IMR-90 (cell line): ENCODE results near the gene NAV1. TPM values are rescaled to one million over a fixed set of nuclear protein-coding genes. Genes with fewer than 3 reads are reported as not detected.

ENCODE experiments used
- ATAC-seq: fragments of 200-7000 bp; cut with Tn5 transposase; 2 replicates; pipeline ENCODE4 v1.9.1; 2020; ENCODE audit warnings: low read depth, mild to moderate bottlenecking, moderate library complexity
- BruUV-seq: library from RNA; stranded (reverse); fragments of 400-500 nt; replicated peaks from 2 replicates; lab custom pipeline; 2021; lab: Mats Ljungman, UMichigan
- CTCF ChIA-PET: fragments of 300-600 bp; formaldehyde crosslinking; extraction: SDS; loops from one replicate; lab custom pipeline; 2021; ENCODE audit warnings: antibody characterized with exemption; lab: Yijun Ruan, JAX
- POLR2A ChIA-PET: fragments of 300-600 bp; sonication (Branson Sonifier 250); formaldehyde crosslinking; loops from one replicate; lab custom pipeline; 2022; ENCODE audit warnings: antibody characterized with exemption; ENCODE audit not compliant: unreplicated experiment; lab: Charles Lee
- DNase-seq: peaks from one replicate; pipeline ENCODE4 v3.0.0; 2013
- H2AFZ ChIP-seq: replicated peaks from 2 replicates; pipeline ENCODE3; 2013; ENCODE audit warnings: low read length, mild to moderate bottlenecking; ENCODE audit not compliant: poor library complexity
- H2AK5ac ChIP-seq: 2 replicates; pipeline ENCODE4 v1.6.1; 2013; ENCODE audit warnings: low read depth, low read length, inconsistent platforms
- H2AK9ac ChIP-seq: replicated peaks from 2 replicates; pipeline ENCODE3; 2013; ENCODE audit warnings: mild to moderate bottlenecking, low read depth, low read length, moderate library complexity; ENCODE audit not compliant: poor library complexity
- H2BK120ac ChIP-seq: 2 replicates; pipeline ENCODE4 v1.6.1; 2013; ENCODE audit warnings: low read depth, low read length, inconsistent platforms
- H2BK15ac ChIP-seq: 3 replicates; pipeline ENCODE4 v1.6.1; 2013; ENCODE audit warnings: low read depth, low read length, inconsistent platforms
- H2BK20ac ChIP-seq: 2 replicates; pipeline ENCODE4 v1.6.1; 2013; ENCODE audit warnings: low read depth, mild to moderate bottlenecking, inconsistent platforms, low read length, moderate library complexity
- H2BK5ac ChIP-seq: 2 replicates; pipeline ENCODE4 v1.6.1; 2013; ENCODE audit warnings: mild to moderate bottlenecking, low read depth, low read length, inconsistent platforms; ENCODE audit not compliant: poor library complexity, severe bottlenecking
- H3K14ac ChIP-seq: replicated peaks from 2 replicates; pipeline ENCODE4 v1.6.1; 2013; ENCODE audit warnings: low read depth, low read length, inconsistent platforms
- H3K18ac ChIP-seq: 2 replicates; pipeline ENCODE4 v1.6.1; 2013; ENCODE audit warnings: low read depth, low read length, control low read depth
- H3K23ac ChIP-seq: 2 replicates; pipeline ENCODE4 v1.6.1; 2013; ENCODE audit warnings: low read depth, low read length, inconsistent platforms
- H3K27ac ChIP-seq: 2 replicates; pipeline ENCODE4 v1.5.1; 2013; ENCODE audit warnings: mild to moderate bottlenecking, control low read depth, low read length; ENCODE audit not compliant: insufficient read depth
- H3K27me3 ChIP-seq: 2 replicates; pipeline ENCODE4 v1.6.1; 2013; ENCODE audit warnings: low read length; ENCODE audit not compliant: control insufficient read depth, insufficient read depth
- H3K36me3 ChIP-seq: 2 replicates; pipeline ENCODE4 v1.6.1; 2013; ENCODE audit warnings: low read length, mixed read lengths; ENCODE audit not compliant: control insufficient read depth, insufficient read depth
- H3K4ac ChIP-seq: 2 replicates; pipeline ENCODE4 v1.6.1; 2013; ENCODE audit warnings: low read depth, low read length, inconsistent platforms
- H3K4me1 ChIP-seq: 2 replicates; pipeline ENCODE4 v1.6.1; 2013; ENCODE audit warnings: low read length, mixed read lengths; ENCODE audit not compliant: control insufficient read depth, insufficient read depth
- H3K4me2 ChIP-seq: 2 replicates; pipeline ENCODE4 v1.6.1; 2013; ENCODE audit warnings: low read depth, mild to moderate bottlenecking, control low read depth, low read length, moderate library complexity
- H3K4me3 ChIP-seq: 2 replicates; pipeline ENCODE4 v1.5.1; 2013; ENCODE audit warnings: low read depth, mild to moderate bottlenecking, control low read depth, low read length, moderate library complexity; ENCODE audit not compliant: insufficient read depth
- H3K56ac ChIP-seq: 2 replicates; pipeline ENCODE4 v1.6.1; 2013; ENCODE audit warnings: low read length, inconsistent platforms; ENCODE audit not compliant: insufficient read depth; ENCODE audit errors: extremely low read depth
- H3K79me1 ChIP-seq, 2 experiments: 2 replicates each; pipeline ENCODE4 v1.6.1; 2013; ENCODE audit warnings: low read length in 2 of 2, inconsistent platforms in 1 of 2, low read depth in 1 of 2
- H3K9ac ChIP-seq: 2 replicates; pipeline ENCODE4 v1.6.1; 2013; ENCODE audit warnings: low read depth, low read length, control low read depth
- H3K9me1 ChIP-seq: 2 replicates; pipeline ENCODE4 v1.6.1; 2013; ENCODE audit warnings: low read length, inconsistent platforms; ENCODE audit not compliant: insufficient read depth
- H3K9me3 ChIP-seq: 2 replicates; pipeline ENCODE4 v1.6.1; 2013; ENCODE audit warnings: low read length; ENCODE audit not compliant: control insufficient read depth, insufficient read depth
- H4K20me1 ChIP-seq: 2 replicates; pipeline ENCODE4 v1.6.1; 2013; ENCODE audit warnings: low read length, inconsistent platforms; ENCODE audit not compliant: insufficient read depth
- H4K5ac ChIP-seq: 2 replicates; pipeline ENCODE4 v1.6.1; 2013; ENCODE audit warnings: mild to moderate bottlenecking, low read depth, low read length, control low read depth
- H4K8ac ChIP-seq, 2 experiments: 2 replicates each; pipeline ENCODE4 v1.6.1; 2013; ENCODE audit warnings: low read depth in 2 of 2, low read length in 2 of 2, control low read depth in 1 of 2, inconsistent platforms in 1 of 2
- H4K91ac ChIP-seq: 2 replicates; pipeline ENCODE4 v1.6.1; 2013; ENCODE audit warnings: low read depth, low read length, inconsistent platforms; ENCODE audit not compliant: insufficient read depth
- BHLHE40 ChIP-seq: fragments of 150-350 bp; IDR thresholded peaks from 2 replicates; pipeline ENCODE4 v1.6.1; 2016; ENCODE audit warnings: mild to moderate bottlenecking, low read depth, low read length
- CEBPB ChIP-seq: IDR thresholded peaks from 2 replicates; pipeline ENCODE4 v1.6.1; 2012; ENCODE audit warnings: low read depth, low read length, improper control_type of control experiment
- CTCF ChIP-seq: conservative IDR thresholded peaks from 2 replicates; pipeline ENCODE4 v1.5.1; 2012; ENCODE audit warnings: mild to moderate bottlenecking, low read depth, low read length, improper control_type of control experiment
- ELK1 ChIP-seq: fragments of 150-350 bp; IDR thresholded peaks from 2 replicates; pipeline ENCODE4 v1.6.1; 2016; ENCODE audit warnings: low read depth, mild to moderate bottlenecking, low read length, moderate library complexity, borderline replicate concordance
- FOS ChIP-seq: fragments of 150-350 bp; IDR thresholded peaks from 2 replicates; pipeline ENCODE4 v1.6.1; 2016; ENCODE audit warnings: low read depth, low read length
- MAFK ChIP-seq: IDR thresholded peaks from 2 replicates; pipeline ENCODE4 v1.6.1; 2012; ENCODE audit warnings: low read depth, low read length, improper control_type of control experiment
- MAZ ChIP-seq: IDR thresholded peaks from 2 replicates; pipeline ENCODE4 v1.6.1; 2012; ENCODE audit warnings: low read depth, mild to moderate bottlenecking, low read length, improper control_type of control experiment, moderate library complexity, borderline replicate concordance
- MXI1 ChIP-seq: IDR thresholded peaks from 2 replicates; pipeline ENCODE4 v1.6.1; 2012; ENCODE audit warnings: low read depth, mild to moderate bottlenecking, low read length, moderate library complexity, borderline replicate concordance
- NFE2L2 ChIP-seq: fragments of 150-350 bp; IDR thresholded peaks from 2 replicates; pipeline ENCODE4 v1.6.1; 2016; ENCODE audit warnings: low read depth, mild to moderate bottlenecking, low read length
- POLR2A ChIP-seq: IDR thresholded peaks from 2 replicates; pipeline ENCODE4 v1.6.1; 2012; ENCODE audit warnings: mild to moderate bottlenecking, low read depth, low read length
- RAD21 ChIP-seq: IDR thresholded peaks from 2 replicates; pipeline ENCODE4 v1.6.1; 2012; ENCODE audit warnings: low read length, improper control_type of control experiment
- RCOR1 ChIP-seq: IDR thresholded peaks from 2 replicates; pipeline ENCODE4 v1.6.1; 2012; ENCODE audit warnings: mild to moderate bottlenecking, low read length, improper control_type of control experiment; ENCODE audit not compliant: insufficient replicate concordance
- SMC3 ChIP-seq: fragments of 150-350 bp; IDR thresholded peaks from 2 replicates; pipeline ENCODE4 v1.6.1; 2016; ENCODE audit warnings: low read depth, mild to moderate bottlenecking, antibody characterized with exemption, low read length, moderate library complexity
- USF2 ChIP-seq: fragments of 150-350 bp; IDR thresholded peaks from 2 replicates; pipeline ENCODE4 v1.6.1; 2017; ENCODE audit warnings: mild to moderate bottlenecking, antibody characterized with exemption, low read length, low read depth
- WGBS, 2 experiments: methylation state at CpG; one replicate each; pipeline versions ENCODE4 v1.1.5 to v1.1.7; 2013; ENCODE audit warnings: missing lambda C conversion rate in 2 of 2; ENCODE audit not compliant: insufficient read length in 1 of 2; ENCODE audit errors: extremely low coverage in 2 of 2; 5-methylcytosine and 5-hydroxymethylcytosine counted together
- dilution Hi-C: fragments of 300-500 bp; cut with HindIII; formaldehyde crosslinking; loops from one replicate; pipeline ENCODE4 v1.14.3; 2018; ENCODE audit warnings: low sequenced_read_pairs; ENCODE audit not compliant: unreplicated experiment
- in situ Hi-C: fragments of 300-500 bp; cut with MboI; formaldehyde crosslinking; loops from 3 replicates; pipeline ENCODE4 v1.14.3; 2019; ENCODE audit warnings: low sequenced_read_pairs, inconsistent platforms, mixed read lengths
- intact Hi-C: fragments of 100-400 bp; cut with micrococcal nuclease; formaldehyde crosslinking; loops from 2 replicates; pipeline ENCODE4 v1.10.0; 2022
- polyA plus RNA-seq, 3 experiments: library from polyadenylated mRNA; depleted of rRNA; stranded (reverse); fragments of >200 nt; gene quantifications; 2 replicates each; pipeline ENCODE4 v1.2.3, GENCODE V29; 2012; ENCODE audit warnings: low replicate concordance in 1 of 3
- total RNA-seq: library from RNA; depleted of rRNA; stranded (reverse); fragments of >200 nt; gene quantifications from 2 replicates; pipeline ENCODE4 v1.2.3, GENCODE V29; 2012

The NAV1 gene
- total and polyA plus RNA-seq, 2 of the 4 experiments (the other 2 are of a cell fraction), result 14.0 to 23.1 TPM

GRCh38 chr1:201565771-201566528, 27.0 kb downstream of the NAV1 start:
- Histone ChIP-seq H3K27ac (no peak overlapping the region), H3K4ac (peak overlapping the region; percentile 11; the same call in 1 of the 2 replicates), H4K91ac (no peak overlapping the region; the same call in 1 of the 2 replicates), H3K36me3 (no peaks in the 10 kb centered on the region; the same call in 1 of the 2 replicates), H3K4me2 (no peak overlapping the region), H2BK5ac (no peak overlapping the region), H3K4me3 (no peak overlapping the region), H3K27me3 (no peaks in the 10 kb centered on the region), H3K23ac (no peak overlapping the region), H2AFZ (no peak overlapping the region), H2BK120ac (no peak overlapping the region), H3K9me1 (peaks cover 33% of the 10 kb centered on the region), H2BK15ac (no peak overlapping the region), H2AK9ac (no peak overlapping the region), H3K9ac (no peak overlapping the region), H3K9me3 (no peaks in the 10 kb centered on the region), H2BK20ac (no peak overlapping the region), H3K14ac (no peak overlapping the region), H4K8ac (no peak overlapping the region), H3K56ac (no peak overlapping the region), H3K4me1 (peaks cover 23% of the 10 kb centered on the region), H3K18ac (no peak overlapping the region), H2AK5ac (0 out of 2 replicates have a peak overlapping the region, but pooled peaks have one; percentile 35), H3K79me1 (peaks cover 45 to 81% of the 10 kb centered on the region in 2 experiments), H4K5ac (no peak overlapping the region), H4K20me1 (peaks cover 18% of the 10 kb centered on the region)
- ATAC-seq (no peak), DNase-seq (no peak)
- WGBS, 2 experiments, result 92% methylated on average over 11 of the region's 12 CpGs; no CpG with 5 or more reads in 1 of the 2 experiments
- CTCF ChIA-PET, result interaction anchor here (0.5 to 1.1 kb wide), 2 partner anchors 22 to 113 kb away, joined by 3 to 4 read pairs; no protein-coding TSS in a partner anchor
- POLR2A ChIA-PET, result no interaction called here
- no TSS peak for BruUV-seq
- in situ Hi-C loops, result loop anchor here (10.0 kb wide), 1 partner anchor 59 kb away; no protein-coding TSS in a partner anchor
- dilution Hi-C loops, result no loop called here
- intact Hi-C loops, result no loop called here
- TF ChIP-seq NFE2L2 (no peak), CEBPB (no peak), SMC3 (no peak), RCOR1 (no peak), CTCF (no peak), USF2 (no peak), MAZ (no peak), POLR2A (no peak), MAFK (no peak), FOS (no peak), ELK1 (no peak), RAD21 (no peak), BHLHE40 (no peak), MXI1 (no peak)
